GM18870 (cell line): ENCODE results near the gene DAPK1.
"Not testable (repeated sequence)": the region's sequence is repeated elsewhere in the genome, so short reads cannot be mapped to it uniquely, and the experiment has no call there.

Source experiments
- ATAC-seq: cut with Tn5 transposase; IDR thresholded peaks from one replicate; pipeline ENCODE4 v1.9.1; 2021; ENCODE audit warnings: moderate library complexity; ENCODE audit not compliant: unreplicated experiment

The DAPK1 gene

GRCh38 chr9:87729246-87729645 lies 231.6 kb downstream of the DAPK1 start:
- no peak for ATAC-seq

DNA sequence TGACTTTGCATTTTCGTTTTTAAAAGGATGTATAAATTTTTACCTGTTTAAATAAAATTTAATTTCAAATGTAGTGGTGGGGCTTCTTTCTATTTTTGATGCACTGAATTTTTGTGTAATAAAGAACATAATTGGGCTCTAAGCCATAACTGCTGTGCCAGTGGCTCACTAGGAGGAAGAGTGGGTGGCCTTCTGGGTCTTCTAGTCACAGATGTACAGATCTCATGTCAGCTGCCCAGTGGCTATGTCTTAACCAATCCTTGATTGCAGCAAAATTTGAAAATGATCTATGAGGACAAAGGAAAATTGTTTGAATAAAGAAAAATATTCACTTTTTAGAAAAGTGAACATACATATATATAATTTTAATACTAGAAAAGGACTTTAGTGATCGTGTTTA lies 233.7 kb downstream of the DAPK1 start:
- ATAC-seq: no peak

GRCh38 chr9:87732344-87732743 lies 234.7 kb downstream of the DAPK1 start:
- ATAC-seq: no peak

GRCh38 chr9:87732756-87733155 lies 235.1 kb downstream of the DAPK1 start:
- ATAC-seq: no peak

- no peak for ATAC-seq
Observed at GRCh38 chr9:87733273-87734052, 235.8 kb downstream of the DAPK1 start.

DNA sequence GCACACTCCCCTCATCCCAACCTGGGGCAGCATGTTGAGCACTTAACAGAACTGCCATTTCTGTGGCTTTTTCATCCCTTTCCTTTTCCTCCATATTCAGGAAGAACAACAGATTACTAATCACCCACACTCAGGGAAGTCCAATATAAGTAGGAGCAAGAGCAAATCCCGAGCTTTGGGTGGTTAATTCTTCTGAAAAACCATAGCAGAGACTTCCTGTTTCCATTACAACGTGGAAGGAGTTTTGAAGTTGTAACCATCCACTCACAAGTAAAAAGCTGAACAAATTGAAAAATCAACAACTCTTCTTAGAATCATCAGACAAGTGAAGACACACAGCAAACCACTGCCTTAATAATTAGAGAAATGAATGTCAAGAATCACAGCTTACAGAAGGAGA lies 236.4 kb downstream of the DAPK1 start:
- no peak for ATAC-seq

DNA sequence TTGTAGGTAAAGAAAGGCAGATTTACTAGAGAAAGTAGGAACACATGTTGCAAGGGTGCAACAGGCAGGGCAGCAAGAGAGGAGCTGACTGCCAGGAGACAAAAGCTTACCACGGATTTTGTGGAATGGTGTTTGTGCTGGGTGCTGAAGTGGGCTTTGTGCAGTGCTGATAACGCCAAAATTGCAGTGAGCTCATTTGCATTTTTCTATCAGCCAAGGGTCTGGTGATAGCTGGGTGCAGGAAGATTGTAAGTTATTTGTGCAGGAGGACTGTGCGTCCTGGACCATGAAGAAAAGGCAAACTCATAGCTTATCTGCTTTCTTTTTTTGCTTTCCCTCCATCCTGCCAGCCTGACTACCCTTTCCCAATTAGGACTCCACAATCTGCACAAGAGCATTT lies 241.9 kb downstream of the DAPK1 start:
- no peak for ATAC-seq

GRCh38 chr9:87740209-87740608 lies 242.5 kb downstream of the DAPK1 start:
- ATAC-seq: no peak

DNA sequence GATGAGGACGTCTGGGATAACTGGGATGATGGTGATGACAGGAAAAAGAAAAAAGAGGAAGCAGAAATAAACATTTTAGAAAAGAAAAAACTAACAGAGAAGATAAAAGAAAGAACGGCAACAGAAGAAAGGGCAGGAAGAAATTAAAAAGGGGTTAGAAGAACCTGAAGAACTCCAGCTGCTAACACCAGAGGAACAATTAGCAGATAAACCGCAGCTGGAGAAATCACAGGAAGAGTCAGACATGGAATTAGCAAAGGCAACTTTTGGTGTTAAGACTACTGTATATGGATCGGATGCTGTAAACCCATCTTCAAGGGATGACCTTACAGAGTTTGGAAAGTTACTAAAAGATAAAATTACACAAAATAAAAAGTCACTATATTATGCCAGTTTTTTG lies 243.7 kb downstream of the DAPK1 start:
- no peak for ATAC-seq

GRCh38 chr9:87741891-87742290 lies 244.2 kb downstream of the DAPK1 start:
- no peak for ATAC-seq

DNA sequence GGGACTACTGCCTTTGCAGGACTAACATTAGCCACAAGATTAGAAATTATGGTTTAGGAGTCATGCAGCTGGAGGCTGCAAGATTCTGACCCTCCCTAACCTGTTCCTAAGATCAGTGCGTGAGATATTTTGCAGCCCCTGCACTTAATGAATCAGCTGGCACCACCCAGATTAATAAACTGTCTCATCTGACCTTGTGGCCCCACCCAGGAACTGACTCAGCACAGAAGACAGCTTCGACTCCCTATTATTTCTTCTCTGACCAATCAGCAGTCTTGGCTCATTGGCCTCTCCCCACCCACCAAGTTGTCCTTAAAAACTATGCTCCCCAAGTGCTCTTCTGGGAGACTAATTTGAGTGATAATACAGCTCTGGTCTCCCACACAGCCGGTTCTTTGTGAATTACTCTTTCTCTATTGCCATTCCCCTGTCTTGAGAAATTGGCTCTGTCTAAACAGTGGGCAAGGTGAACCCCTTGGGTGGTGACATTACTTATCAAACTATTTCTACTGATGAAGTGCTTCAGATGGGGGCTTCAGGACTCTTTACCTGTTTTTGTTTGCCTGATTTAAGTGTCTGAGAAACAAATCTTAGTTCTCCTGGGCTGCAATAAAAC lies 245.3 kb downstream of the DAPK1 start:
- no peak for ATAC-seq

GRCh38 chr9:87744247-87744646 lies 246.6 kb downstream of the DAPK1 start:
- ATAC-seq: not testable (repeated sequence)

DNA sequence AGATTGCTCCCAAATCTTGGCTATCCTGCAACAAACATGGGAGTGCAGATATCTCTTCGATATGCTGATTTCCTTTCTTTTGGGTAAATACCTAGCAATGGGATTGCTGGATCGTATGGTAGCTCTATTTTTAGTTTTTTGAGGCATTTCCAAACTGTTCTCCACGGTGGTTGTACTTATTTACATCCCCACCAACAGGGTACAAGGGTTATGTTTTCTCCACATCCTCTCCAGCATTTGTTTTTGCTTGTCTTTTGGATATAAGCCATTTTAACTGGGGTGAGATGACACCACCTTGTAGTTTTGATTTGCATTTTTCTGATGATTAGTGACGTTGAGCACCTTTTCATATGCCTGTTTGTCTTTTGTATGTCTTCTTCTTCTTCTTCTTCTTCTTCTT lies 248.5 kb downstream of the DAPK1 start:
- no peak for ATAC-seq

- ATAC-seq: no peak
Observed at GRCh38 chr9:87748881-87749280, 251.2 kb downstream of the DAPK1 start.

- no peak for ATAC-seq
Observed at GRCh38 chr9:87749335-87750035, 251.8 kb downstream of the DAPK1 start.

- ATAC-seq: no peak
Observed at GRCh38 chr9:87750726-87751125, 253.1 kb downstream of the DAPK1 start.

- no peak for ATAC-seq
Observed at GRCh38 chr9:87751423-87751822, 253.8 kb downstream of the DAPK1 start.

DNA sequence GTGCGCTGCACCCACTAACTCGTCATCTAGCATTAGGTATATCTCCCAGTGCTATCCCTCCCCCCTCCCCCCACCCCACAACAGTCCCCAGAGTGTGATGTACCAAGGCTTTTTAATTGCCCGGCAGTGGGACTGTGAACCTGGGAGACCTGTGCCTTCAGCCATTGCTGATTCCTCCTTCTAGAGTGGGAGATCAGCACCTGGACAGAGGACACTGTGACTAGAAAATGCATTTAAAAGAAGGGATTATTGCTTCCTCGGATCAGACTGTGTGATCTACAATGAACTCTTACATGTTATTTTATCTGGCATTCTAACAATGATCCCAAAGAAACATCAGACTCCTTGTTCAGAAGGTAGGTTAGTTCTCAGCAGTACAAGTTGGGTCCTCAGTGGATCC lies 254.2 kb downstream of the DAPK1 start:
- no peak for ATAC-seq

DNA sequence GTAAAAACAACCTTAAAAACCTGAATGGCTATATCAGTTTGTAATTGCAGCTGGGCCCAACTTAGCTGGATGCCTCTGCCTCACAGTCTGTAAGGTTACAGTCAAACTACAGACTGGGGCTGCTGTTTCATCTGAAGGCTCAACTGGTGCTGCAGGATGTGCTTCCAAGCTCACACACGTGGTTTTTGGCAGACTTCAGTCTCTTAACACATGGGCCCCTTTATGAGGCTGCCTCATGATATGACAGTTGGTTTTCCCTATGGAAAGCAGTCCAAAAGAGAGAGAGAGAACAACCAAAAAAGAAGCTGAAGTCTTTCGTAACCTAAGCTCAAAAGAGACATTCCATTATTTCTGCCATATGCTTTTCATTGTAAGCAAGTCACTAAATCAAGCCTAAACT lies 255.6 kb downstream of the DAPK1 start:
- no peak for ATAC-seq
